GM12864 (cell line): ENCODE data around the gene RAPGEF6.
"Not testable (repeated sequence)": the region's sequence is repeated elsewhere in the genome, so short reads cannot be mapped to it uniquely, and the experiment has no call there.

Experiments
- DNase-seq: peaks from one replicate; pipeline ENCODE4 v3.0.0-alpha.2; 2011; ENCODE audit warnings: low read depth
- H3K4me3 ChIP-seq: 2 replicates; pipeline ENCODE4 v1.5.1; 2011; ENCODE audit warnings: mild to moderate bottlenecking, low read depth, low read length, control low read depth
- TF ChIP-seq, protein P1 (sequence below): IDR thresholded peaks from 2 replicates; pipeline ENCODE4 v1.5.1; 2011; ENCODE audit warnings: low read depth, mild to moderate bottlenecking, moderate library complexity, low read length, control low read depth, inconsistent platforms; ENCODE audit errors: missing control alignments

Gene RAPGEF6, protein sequence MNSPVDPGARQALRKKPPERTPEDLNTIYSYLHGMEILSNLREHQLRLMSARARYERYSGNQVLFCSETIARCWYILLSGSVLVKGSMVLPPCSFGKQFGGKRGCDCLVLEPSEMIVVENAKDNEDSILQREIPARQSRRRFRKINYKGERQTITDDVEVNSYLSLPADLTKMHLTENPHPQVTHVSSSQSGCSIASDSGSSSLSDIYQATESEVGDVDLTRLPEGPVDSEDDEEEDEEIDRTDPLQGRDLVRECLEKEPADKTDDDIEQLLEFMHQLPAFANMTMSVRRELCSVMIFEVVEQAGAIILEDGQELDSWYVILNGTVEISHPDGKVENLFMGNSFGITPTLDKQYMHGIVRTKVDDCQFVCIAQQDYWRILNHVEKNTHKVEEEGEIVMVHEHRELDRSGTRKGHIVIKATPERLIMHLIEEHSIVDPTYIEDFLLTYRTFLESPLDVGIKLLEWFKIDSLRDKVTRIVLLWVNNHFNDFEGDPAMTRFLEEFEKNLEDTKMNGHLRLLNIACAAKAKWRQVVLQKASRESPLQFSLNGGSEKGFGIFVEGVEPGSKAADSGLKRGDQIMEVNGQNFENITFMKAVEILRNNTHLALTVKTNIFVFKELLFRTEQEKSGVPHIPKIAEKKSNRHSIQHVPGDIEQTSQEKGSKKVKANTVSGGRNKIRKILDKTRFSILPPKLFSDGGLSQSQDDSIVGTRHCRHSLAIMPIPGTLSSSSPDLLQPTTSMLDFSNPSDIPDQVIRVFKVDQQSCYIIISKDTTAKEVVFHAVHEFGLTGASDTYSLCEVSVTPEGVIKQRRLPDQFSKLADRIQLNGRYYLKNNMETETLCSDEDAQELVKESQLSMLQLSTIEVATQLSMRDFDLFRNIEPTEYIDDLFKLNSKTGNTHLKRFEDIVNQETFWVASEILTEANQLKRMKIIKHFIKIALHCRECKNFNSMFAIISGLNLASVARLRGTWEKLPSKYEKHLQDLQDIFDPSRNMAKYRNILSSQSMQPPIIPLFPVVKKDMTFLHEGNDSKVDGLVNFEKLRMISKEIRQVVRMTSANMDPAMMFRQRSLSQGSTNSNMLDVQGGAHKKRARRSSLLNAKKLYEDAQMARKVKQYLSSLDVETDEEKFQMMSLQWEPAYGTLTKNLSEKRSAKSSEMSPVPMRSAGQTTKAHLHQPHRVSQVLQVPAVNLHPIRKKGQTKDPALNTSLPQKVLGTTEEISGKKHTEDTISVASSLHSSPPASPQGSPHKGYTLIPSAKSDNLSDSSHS (N-terminal part only)

DNA sequence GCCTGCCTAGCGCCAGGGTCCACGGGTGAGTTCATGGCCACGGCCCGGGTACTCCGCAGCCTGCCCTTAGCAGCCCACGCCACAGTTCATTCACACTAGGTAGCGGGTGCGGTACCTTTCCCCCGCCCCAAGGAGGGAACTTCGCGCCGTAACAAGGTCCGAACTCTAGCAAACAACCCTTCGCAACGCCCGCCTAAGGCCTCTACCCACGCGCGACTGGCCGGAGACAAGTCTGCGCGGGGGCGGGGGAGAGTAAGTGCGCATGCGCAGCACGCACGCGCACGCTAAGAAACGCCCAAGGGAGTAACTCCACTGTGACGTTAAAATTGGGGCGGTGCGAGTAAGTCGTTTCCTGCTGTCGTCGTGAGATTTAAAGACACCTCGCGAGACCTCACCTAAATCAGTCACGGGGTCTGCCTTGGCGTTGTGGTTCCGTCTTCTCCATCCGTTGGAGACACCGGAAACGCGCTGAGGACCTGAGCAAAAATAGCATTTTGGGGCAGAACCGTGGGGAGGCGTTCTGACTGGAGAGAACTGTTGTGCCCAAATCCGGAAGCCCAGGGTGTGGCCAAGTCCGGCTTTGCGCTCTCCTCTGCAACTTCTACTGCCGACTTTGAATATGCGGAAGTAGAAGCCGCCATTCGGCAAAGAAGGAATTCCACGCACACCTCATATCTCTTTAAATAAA lies at the start of gene RAPGEF6:
Gene RAPGEF6 (minus strand): TSS at position 234 of the 688 bp plus-strand sequence. CDS start 199 bp downstream, at position 35.
- peak; percentile 100 for DNase-seq
- TF ChIP-seq, protein P1, sequence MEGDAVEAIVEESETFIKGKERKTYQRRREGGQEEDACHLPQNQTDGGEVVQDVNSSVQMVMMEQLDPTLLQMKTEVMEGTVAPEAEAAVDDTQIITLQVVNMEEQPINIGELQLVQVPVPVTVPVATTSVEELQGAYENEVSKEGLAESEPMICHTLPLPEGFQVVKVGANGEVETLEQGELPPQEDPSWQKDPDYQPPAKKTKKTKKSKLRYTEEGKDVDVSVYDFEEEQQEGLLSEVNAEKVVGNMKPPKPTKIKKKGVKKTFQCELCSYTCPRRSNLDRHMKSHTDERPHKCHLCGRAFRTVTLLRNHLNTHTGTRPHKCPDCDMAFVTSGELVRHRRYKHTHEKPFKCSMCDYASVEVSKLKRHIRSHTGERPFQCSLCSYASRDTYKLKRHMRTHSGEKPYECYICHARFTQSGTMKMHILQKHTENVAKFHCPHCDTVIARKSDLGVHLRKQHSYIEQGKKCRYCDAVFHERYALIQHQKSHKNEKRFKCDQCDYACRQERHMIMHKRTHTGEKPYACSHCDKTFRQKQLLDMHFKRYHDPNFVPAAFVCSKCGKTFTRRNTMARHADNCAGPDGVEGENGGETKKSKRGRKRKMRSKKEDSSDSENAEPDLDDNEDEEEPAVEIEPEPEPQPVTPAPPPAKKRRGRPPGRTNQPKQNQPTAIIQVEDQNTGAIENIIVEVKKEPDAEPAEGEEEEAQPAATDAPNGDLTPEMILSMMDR: no peak
- peak within 1 kb of the TSS; percentile 100 for H3K4me3 ChIP-seq

DNA sequence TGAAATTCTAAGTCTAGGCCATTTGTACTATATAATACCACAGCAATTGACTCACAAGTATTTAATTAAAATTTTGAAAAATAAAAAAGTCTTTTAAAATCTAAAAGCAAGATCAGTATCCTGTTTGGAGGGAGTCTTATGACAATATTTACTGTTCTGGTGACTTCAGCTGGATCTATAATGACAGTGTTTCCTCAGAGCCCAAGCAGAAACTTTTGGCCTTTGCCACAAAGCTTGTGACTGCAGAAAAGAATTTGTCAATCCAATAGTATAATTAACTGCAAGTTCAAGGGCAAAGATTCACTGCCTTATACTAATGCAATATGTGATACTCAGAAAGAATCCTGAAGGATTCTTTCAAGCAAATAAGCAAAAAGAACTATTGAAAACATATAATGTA lies 49.6 kb upstream of the RAPGEF6 start:
- DNase-seq: no peak
- TF ChIP-seq, protein P1: no peak
- no peak overlapping the region for H3K4me3 ChIP-seq

DNA sequence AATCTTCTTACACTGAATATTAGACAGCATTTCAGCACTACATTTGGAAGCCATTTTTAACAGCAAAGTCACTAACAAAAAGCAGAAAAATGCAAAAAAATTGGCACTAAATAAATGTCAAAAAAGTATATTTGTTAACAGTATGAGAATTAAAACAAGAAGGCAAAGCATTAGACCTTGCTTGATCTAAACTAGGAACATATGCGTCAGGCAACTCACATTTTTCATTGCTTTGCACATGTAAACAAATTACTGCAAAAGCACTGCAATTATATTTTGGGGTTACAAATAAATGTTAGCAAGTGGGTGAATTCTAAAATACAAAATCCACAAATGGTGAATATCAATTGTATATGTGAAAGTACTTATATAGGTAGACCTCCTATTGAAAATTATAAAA lies 49.0 kb upstream of the RAPGEF6 start:
- no peak for DNase-seq
- H3K4me3 ChIP-seq: no peak overlapping the region
- TF ChIP-seq, protein P1: no peak

DNA sequence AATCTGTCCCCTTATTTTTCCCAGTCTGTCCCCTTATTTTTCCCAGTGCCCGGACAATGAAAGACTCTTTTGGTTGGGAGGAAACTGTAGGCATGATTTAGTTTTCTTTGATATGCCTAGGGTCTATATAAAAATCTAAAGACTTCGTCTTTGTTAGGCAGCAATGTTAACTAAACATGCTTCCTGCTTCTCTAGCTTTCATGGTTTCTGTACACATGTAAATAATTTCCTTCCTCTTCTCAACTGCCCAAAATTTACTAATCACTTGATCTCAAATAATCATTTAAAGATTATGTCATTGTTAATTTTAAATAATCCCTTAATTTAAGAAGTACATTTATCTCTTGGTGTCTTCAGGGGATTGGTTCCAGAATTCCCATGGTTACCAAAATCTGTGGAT lies 47.8 kb upstream of the RAPGEF6 start:
- TF ChIP-seq, protein P1: no peak
- H3K4me3 ChIP-seq: no peak overlapping the region
- no peak for DNase-seq

DNA sequence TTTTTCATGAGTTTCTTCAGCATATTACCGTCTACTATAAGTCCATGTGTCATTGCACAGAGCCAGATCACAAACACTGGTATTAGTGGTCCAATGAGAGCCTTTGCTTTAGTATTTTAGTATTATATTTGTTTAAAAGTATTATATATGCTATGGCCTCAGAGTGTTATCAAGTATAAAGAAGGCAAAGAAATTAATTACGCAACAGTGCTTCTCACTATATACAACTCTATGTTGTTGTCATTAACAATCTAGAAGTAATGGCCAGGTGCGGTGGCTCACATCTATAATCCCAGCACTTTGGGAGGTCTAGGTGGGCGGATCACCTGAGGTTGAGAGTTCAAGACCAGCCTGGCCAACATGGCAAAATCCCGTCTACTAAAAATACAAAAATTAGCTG lies 47.1 kb upstream of the RAPGEF6 start:
- H3K4me3 ChIP-seq: no peak overlapping the region
- no peak for DNase-seq
- TF ChIP-seq, protein P1: no peak

DNA sequence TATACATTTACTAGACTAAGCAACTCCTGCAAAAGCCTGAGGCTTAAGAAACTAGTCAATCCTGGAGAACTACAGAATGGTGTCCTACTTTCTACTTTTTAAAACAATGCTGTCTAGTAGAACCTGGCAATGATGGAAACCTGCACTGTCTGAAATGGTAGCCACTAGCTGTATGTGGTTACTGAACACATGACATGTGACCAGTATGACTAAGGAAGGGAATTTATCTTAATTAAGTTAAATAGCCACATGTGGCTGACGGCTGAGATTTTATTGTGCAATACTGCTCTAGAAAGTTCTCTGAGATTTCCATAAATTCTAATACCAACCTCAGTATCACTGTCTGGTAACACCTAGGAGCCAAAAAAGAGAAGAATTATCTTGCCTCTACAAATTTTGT lies 44.9 kb upstream of the RAPGEF6 start:
- H3K4me3 ChIP-seq: no peak overlapping the region
- TF ChIP-seq, protein P1: no peak
- DNase-seq: no peak

DNA sequence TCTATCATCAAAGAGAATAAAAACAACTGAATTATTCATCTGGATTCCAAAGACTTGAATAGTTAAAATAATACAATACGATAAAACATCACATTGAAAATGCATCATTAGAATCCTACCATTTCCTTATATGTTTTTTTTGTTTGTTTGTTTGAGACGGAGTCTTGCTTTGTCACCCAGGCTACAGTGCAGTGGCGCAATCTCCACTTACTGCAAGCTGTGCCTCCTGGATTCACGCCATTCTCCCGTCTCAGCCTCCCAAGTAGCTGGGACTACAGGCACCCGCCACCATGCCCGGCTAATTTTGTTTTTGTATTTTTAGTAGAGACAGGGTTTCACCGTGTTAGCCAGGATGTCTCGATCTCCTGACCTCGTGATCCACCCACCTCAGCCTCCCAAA lies 43.2 kb upstream of the RAPGEF6 start:
- not testable (repeated sequence) for DNase-seq, H3K4me3 ChIP-seq
